ENCODE results near the gene ADIPOR1.
"Not testable (repeated sequence)": the region's sequence is repeated elsewhere in the genome, so short reads cannot be mapped to it uniquely, and the experiment has no call there.

The ADIPOR1 gene

DNA sequence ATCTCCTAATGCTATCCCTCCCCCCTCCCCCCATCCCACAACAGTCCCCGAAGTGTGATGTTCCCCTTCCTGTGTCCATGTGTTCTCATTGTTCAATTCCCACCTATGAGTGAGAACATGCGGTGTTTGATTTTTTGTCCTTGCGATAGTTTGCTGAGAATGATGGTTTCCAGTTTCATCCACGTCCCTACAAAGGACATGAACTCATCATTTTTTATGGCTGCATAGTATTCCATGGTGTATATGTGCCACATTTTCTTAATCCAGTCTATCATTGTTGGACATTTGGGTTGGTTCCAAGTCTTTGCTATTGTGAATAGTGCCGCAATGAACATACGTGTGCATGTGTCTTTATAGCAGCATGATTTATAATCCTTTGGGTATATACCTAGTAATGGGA lies 21.7 kb downstream of the ADIPOR1 start:
- not testable (repeated sequence) for DNase-seq (ENCODE audit: low read depth)

DNA sequence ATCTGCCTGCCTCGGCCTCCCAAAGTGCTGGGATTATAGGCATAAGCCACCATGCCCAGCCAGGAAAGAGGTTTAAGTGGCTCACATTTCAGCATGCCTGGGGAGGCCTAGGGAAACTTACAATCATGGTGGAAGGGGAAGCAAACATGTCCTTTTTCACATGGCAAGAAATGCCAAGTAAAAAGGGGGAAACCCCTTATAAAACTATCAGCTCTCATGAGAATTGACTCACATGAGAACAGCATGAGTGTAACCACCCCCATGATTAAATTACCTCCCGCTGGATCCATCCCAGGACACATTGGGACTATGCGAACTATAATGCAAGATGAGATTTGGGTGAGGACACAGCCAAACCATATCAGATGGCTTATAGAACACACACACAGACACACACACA lies 22.3 kb downstream of the ADIPOR1 start:
- no peak for DNase-seq (ENCODE audit: low read depth)

- DNase-seq (ENCODE audit: low read depth) = no peak
These were observed 23.4 kb downstream of the ADIPOR1 start for GRCh38 chr1:202934755-202935154.

DNA sequence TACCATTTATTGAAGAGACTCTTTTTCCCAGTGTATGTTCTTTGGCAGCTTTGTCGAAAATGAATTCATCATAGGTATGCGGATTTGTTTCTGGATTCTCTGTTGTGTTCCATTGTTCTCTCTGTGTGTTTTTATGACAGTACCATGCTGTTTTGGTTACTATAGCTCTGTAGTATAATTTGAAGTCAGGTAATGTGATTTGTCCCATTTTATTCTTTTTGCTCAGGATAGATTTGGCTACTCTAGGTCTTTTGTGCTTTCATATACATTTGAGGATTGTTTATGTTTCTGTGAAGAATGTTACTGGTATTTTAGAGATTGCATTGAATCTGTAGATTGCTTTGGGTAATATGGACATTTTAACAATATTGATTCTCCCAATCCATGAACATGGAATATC lies 25.6 kb downstream of the ADIPOR1 start:
- DNase-seq (ENCODE audit: low read depth) = no peak

DNA sequence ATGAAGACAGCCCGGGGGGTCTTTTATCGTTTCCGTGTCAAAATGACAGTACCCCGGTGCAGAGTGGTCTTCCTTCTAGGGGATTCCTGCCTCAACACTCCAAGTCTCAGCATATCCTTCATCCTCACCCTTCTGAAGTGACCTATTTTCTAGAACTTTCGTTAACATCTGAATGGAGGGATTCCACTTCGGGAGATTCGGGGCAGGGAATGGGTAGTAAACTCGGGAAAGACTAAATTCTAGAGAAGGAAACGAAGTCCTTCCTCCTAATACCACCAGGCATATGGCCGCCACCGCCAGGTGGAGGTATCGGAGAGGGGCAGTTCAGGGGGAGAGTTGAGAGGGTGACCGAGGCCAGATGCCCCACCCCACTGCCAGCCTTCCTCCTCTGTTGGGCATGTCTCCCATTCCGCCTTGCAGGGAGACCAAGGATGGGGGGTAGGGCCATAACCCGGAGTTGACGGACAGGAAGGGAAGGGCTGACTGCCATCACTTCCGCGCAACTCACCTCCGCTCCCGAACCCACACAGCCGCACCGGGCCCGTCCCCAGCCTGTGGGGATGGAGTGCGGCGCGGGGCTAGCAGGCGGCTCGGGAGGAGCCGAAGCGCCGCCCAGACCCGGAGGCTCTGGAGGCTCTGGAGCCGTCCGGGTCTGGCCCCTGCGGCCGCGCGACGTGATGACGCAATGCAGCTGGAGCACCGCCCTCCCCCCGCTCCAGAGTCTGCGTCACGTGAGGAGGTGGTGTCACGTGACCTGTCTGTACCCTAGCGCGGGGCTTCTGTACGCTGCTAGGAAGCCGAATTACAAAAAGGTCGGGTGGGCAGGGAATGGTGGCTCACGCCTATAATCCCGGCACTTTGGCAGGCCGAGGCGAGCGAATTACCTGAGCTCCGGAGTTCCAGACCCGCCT lies 31.3 kb downstream of the ADIPOR1 start, which contains the start of gene KLHL12:
KLHL12 (minus strand) TSS at position 654 of the 911 bp plus-strand sequence. CDS start 2,072 bp downstream, outside the sequence.
- peak; percentile 98 for DNase-seq (ENCODE audit: low read depth)

- no peak for DNase-seq (ENCODE audit: low read depth)
These were observed 34.6 kb downstream of the ADIPOR1 start for GRCh38 chr1:202923533-202923932.

GRCh38 chr1:202919615-202920014 lies 38.5 kb downstream of the ADIPOR1 start:
- no peak for DNase-seq (ENCODE audit: low read depth)

- DNase-seq (ENCODE audit: low read depth) = no peak
These were observed 43.0 kb downstream of the ADIPOR1 start for GRCh38 chr1:202915146-202915545.

GRCh38 chr1:202912476-202912875 lies 45.6 kb downstream of the ADIPOR1 start:
- not testable (repeated sequence) for DNase-seq (ENCODE audit: low read depth)

DNA sequence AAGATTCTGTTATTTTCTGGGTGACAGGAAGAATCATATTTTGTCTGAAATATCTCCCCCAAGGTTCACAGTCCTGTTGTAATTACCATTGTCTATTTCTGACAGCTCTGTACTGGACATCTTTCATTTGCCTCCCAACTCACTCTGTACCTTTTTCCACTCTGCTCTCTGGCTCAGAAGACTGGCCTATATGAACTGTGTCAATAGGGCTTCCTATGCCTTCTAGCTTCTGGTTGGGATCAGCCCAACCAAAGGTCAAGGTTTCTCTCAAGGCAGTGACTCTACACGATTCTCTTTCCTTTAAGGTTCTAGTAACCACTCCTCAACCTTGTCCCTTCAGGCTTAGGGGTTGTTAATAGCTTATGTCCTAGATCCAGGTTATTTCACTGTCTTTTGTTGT lies 48.6 kb downstream of the ADIPOR1 start:
- DNase-seq (ENCODE audit: low read depth) = no peak

- no peak for DNase-seq (ENCODE audit: low read depth)
These were observed 49.1 kb downstream of the ADIPOR1 start for GRCh38 chr1:202908998-202909397.

- no peak for DNase-seq (ENCODE audit: low read depth)
These were observed 52.8 kb downstream of the ADIPOR1 start for GRCh38 chr1:202905331-202905730.

- DNase-seq (ENCODE audit: low read depth) = not testable (repeated sequence)
These were observed 54.3 kb downstream of the ADIPOR1 start for GRCh38 chr1:202903808-202904207.

- no peak for DNase-seq (ENCODE audit: low read depth)
These were observed 56.6 kb downstream of the ADIPOR1 start for GRCh38 chr1:202901555-202901954.

- no peak for DNase-seq (ENCODE audit: low read depth)
These were observed 65.6 kb downstream of the ADIPOR1 start for GRCh38 chr1:202892501-202892900.
